Vagina (tissue), 2 donors: ENCODE results near the gene KDELR3.

Experiments used
- CTCF ChIP-seq, 3 experiments: fragments of 450-650 bp in 2 of 3; fragments of 200-600 bp in 1 of 3; sonication (generic) in 1 of 3; IDR thresholded peaks; one replicate each; pipeline ENCODE4 v1.5.1; 2017 to 2019; ENCODE audit warnings: antibody characterized with exemption in 3 of 3, mild to moderate bottlenecking in 2 of 3, moderate library complexity in 2 of 3
- POLR2A ChIP-seq, 2 donors: fragments of 450-650 bp; IDR thresholded peaks; one replicate each; pipeline ENCODE4 v1.6.1; 2017; ENCODE audit warnings: antibody characterized with exemption in 2 of 2, mild to moderate bottlenecking in 2 of 2, moderate library complexity in 2 of 2
- POLR2AphosphoS5 ChIP-seq, 2 donors: sonication (generic); formaldehyde crosslinking; IDR thresholded peaks; one replicate each; pipeline ENCODE4 v1.9.0; 2017; ENCODE audit warnings: antibody characterized with exemption in 2 of 2, mild to moderate bottlenecking in 2 of 2, low read depth in 1 of 2; ENCODE audit not compliant: insufficient read depth in 1 of 2

- TF ChIP-seq CTCF (IDR thresholded peaks at IDR 0.05) = no peak
- no peak for TF ChIP-seq POLR2AphosphoS5 (IDR thresholded peaks at IDR 0.05; ENCODE audit: insufficient read depth in 1 of 2, low read depth in 1 of 2)
- no peak for TF ChIP-seq POLR2A (IDR thresholded peaks at IDR 0.05)
Observed at GRCh38 chr22:38428714-38429113, 39.2 kb upstream of the KDELR3 start.
